ENCODE results near the gene CRIP2.

The CRIP2 gene

DNA sequence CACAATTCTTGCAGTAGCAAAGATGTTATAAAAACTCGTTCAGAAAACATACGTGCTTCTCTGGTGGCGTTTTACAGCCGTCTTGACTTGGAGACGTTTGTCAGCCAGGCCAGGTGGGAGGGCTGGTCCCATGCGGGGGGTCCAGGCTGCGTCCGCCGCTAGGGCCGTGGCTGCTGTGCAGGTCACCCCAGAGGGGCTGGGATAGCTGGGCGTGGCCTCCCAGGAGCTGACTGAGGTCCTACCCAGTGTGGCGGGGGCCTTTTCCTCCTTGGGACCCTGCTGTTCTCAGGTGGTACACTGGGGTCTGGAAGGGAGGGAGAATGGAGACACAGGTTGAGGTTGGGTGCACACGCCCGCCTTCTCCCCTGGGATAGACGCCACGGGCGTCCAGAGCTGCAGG lies 29.8 kb upstream of the CRIP2 start:
- no peak for DNase-seq (ENCODE audit: low read depth in 2 of 2)

DNA sequence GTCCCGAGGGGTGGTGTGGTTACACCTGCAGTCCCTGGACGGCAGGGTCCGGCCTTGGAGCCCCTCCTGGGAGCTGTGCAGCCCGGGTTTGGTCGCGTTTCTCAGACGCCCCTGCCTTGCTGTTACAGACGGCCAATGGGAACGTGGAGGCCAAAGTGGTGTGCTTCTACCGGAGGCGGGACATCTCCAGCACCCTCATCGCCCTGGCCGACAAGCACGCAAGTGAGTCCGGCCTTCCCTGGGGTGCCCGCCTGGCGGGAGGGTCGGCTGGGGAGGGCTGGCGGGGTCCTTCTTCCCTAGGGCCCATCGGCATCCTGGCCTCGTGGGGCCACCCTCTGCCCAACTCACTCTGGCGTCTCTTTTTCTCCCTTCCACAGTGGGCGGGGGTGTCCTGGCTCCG lies 29.3 kb upstream of the CRIP2 start:
- DNase-seq (ENCODE audit: low read depth in 2 of 2) = no peak

DNA sequence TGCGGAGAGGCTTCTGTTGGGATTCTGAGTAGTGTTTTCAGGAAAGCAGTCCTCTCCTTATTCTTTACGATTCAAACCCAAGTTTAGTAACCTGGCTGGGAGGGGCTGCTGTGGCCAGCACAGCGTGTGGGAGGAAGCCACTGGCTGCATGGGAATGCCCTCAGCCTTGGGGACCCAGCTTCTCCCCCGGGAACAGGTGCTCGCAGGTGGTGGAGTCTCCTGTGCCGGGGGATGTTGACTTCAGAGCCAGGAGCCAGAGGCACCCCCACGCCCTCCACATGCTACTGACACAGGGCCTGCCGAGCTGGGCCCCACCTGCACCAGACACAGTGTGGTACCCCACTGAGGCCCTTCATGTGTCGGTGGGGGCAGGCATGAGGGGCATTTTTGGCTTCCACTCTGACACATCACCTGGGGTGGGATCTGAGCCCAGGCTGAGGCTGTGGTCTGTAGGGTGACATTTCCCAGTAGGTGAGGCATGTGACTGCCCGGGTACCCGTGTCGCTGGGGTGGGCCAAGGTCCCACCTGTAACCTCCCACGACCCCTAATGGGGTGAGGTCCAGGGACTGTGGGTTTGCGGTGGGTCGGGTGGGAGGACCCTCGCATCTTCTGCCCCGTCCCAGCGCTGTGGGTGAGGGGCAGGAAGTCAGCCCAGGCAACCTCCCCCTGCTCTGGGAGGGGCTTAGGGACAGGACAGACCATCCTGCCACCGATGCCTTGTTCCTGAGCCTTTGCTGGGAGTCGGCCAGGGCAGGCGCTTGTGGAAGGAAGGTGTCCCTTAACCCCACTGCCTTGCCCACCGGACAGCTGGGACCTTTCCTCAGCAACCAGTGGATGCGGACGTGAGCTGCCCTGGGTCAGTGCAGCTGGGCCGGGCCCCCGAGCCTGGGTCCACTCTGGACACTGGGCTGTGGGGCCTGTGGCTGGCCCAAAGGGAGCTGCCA lies 28.4 kb upstream of the CRIP2 start:
- DNase-seq (ENCODE audit: low read depth in 2 of 2) = no peak

DNA sequence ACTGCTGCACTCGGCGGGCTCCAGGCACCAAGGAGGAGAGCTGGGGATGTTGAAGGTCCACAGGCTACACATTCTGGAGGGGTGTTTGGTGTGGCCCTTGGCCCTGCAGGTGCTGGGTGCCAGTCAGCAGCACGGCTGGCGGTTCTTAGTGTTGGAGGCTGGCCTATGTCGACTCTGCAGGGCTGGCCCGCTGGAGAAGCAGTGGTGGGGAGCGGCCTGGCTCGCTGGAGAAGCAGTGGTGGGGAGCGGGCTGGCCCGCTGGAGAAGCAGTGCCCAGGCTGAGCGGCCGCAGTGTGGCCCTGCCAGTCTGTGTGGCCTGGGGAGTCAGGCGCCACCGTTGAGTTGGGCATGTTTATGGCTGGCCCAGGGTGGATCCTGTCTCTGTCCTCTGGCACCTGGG lies 27.6 kb upstream of the CRIP2 start:
- DNase-seq (ENCODE audit: low read depth in 2 of 2) = no peak

DNA sequence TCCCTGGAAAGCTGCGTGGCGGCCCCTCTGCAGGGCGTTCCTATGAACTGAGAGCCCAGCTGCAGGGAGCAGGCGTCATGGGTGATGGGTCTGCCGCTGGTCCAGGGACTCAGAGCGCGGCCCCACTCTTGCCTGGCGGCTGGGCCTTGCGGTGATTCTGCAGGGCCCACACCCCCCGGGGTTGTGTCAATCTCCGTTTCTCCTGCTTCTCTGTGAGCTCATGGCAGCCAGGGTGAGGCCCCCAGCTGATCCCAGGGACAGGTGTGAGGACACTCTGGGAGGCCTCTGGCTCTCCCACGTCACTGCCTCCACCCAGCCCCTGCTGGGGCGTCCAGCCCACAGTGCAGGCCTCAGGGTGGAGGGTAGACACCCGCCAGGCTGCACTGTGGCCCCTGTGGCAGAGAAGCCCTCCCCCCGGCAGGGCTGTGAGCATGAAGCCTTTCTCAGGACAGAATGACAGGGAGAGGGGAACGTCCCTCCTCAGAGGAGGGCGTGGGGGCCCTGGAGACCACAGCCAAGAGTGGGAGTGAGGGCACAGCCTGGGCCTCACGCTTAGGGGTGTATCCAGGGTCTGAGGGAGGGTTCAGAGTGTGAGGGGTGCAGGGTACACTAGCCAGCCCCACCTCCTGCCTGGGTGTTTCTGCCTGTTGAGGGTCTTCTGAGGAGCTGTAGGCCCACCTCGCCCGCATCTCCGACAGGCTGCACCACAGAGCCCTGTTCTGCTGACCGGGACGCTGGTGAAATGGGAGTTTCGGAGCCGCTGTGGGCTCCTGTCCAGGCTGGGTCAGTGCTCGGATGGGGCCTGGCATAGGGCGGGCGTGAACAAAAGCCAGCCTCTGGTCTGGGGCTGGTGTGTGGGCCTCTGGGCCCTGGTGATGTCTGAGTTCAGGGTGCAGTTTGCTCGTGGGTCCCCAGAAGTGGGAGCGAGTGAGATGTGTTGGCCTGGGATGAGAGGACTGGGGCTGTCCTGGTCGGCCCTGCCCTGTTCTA lies 26.7 kb upstream of the CRIP2 start:
- no peak for DNase-seq (ENCODE audit: low read depth in 2 of 2)

DNA sequence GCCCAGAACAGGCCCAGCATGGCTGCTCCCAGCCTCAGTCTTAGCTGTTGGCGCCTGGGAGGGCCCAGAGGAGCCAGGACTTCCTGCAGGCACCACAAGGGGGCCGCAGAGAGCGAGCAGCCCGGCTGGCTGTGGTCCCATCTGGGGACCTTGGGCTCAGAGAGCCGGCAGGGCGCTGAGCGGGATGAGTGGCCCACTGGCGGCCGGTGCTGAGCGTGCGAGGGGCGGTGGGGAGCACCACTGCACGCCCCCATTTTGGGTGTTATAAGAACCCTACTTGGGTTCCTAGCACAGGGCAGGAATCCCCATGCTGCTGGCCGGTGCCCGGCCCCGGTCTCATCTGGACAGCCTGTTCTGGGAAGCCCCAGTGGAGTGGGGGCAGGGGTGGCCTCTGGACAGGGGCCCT lies 25.9 kb upstream of the CRIP2 start:
- DNase-seq (ENCODE audit: low read depth in 2 of 2) = peak; percentile 26 to 31

DNA sequence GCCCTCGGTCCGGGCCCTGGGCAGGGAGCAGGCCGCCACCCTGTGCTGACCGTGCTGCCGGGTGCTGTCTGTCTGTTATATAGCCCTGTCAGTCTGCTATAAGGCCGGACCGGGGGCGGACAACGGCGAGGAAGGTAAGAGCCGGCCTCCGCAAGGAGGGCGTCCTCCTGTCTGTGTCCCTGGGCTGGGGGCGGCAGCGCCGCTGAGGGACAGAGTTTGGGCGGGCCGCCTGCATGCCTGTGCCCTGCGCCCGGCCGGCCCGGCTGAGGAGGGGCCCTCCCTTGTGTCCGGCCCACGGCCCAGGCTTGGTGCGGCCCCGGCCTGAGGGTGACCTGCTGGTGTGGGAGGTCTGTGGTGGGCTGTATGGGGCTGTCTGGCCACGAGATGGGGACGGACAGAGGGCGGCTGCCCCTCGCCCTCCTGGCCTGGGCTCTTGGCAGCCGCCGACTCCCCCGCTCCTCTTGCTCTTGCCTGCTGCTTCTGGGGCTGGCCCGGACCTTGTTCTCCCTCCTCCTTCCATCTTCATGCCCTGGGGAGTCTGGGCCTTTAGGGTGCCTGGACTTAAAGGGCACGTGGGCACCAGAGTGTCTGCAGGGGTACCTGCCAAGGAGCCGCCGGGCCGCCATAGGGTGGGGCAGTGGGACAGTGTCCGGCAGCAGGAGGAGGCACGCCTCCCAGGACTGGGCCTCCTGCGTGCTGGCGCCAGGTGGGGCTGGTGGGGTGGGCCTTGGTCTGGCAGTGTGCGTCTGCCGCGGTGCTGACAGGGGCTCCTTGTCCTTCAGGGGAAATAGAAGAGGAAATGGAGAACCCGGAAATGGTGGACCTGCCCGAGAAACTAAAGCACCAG lies 25.1 kb upstream of the CRIP2 start:
- no peak for DNase-seq (ENCODE audit: low read depth in 2 of 2)

DNA sequence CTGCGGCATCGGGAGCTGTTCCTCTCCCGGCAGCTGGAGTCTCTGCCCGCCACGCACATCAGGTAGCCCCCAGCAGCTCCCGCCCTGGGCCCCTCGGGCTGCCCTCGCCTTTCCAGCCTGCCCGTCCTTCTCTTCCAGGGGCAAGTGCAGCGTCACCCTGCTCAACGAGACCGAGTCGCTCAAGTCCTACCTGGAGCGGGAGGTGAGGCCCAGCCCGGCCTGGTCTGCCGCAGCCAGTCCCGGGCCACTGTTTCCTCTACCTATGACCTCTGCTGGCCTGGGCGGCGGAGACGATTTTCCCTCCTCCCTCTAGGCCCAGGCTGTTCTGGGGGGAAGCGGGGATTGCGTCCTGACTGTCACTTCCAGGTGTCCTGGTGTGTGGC lies 24.5 kb upstream of the CRIP2 start:
- no peak for DNase-seq (ENCODE audit: low read depth in 2 of 2)

DNA sequence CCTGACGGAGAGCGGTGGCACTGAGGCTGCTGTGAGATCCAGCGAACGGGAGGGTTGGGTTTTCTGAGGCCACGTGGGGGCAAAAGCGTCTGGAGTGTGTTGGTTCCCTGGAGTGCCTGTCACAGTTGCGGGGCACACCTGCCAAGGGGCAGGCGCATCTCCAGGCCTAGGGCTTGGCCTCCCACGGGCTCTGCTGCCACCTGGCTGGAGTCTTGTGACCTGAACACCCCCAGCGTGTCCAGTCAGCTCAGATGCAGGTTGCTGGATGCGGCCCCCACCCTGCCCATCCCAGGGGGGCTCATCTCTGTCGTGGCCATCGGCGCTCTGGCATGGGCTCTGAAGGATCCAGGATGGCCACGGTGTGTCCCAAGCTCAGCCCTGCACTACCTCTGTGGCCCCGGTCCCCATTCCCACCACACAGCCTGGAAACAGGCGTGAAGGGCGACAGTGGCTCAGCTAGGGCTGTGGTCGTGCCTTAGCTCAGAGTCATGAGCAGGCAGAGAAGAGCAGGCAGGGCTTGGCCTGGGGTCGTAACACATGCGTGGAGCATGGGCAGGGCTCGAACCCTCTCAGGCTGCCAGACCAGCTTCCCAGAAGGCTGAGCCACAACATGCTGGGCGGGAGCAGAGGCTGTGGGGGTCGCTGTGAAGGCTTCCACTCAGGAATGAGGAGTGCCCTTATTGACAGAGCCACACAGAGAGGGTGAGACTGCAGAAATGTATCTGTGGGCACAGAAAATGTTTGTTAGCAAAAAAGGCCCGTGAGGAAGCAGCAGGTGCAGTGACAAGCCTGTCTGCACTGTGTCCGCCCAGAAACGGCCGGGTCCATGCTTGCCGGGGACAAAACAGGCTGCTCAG lies 23.5 kb upstream of the CRIP2 start:
- no peak for DNase-seq (ENCODE audit: low read depth in 2 of 2)

DNA sequence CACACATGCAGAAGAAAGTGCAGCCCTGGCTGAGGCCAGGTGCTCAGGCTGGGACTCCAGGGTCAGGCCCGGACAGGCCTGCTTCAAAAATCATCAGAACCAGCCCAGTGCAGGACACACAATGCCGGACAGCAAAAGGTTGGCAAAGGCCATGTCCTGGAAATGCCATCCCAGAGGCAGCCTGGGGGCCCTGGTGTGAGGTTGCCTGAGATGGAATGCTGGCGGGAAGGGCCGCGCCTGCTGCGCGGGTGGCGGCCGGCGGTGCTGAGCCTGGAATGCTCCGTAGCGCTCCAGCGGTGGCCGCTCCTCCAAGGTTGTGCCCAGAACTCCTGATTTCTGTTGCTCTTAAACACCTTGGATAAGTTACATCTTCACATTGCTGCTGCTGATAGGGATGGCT lies 21.7 kb upstream of the CRIP2 start:
- DNase-seq (ENCODE audit: low read depth in 2 of 2) = no peak

DNA sequence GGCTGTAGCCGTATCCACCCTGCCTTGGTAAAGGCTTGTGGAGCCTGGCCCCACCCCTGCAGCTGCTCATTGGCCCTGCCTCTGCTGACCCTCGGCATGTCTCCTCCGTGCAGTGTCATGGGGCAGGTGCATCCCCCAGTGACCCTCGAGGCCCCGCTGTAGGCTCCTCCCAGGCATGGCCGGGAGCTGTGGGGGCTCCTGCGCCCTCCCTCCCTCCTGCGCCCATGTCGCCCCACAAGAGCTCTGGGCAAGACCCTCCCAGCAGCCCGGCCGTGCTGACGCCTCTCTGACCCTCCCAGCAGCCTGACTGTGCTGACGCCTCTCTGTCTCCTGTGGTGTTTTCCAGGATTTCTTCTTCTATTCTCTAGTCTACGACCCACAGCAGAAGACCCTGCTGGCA lies 20.8 kb upstream of the CRIP2 start:
- DNase-seq (ENCODE audit: low read depth in 2 of 2) = no peak

DNA sequence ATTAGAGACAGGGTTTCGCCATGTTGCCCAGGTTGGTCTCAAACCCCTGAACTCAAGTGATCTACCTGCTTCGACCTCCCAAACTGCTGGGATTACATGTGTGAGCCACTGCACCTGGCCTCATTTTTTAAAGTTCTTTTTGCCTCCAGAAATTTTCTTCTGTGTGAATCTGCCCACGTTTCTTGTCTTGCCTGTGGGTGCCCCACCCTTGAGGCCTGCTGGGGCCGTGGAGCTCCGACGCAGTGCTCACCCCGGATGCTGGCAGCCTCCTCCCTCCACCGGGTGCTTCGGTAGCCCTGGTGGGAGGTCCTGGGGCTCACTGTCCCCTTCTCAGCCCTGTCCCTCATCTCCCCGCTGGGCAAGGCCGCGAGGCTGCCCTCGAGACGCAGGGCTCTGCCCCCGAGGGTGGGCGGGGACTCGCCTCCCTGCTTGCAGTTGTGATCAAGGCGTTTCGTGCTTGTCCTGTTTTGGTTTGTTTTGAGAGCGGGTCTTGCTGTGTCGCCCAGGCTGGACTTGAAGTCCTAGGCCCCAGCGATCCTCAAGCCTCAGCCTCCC lies 19.5 kb upstream of the CRIP2 start:
- no peak for DNase-seq (ENCODE audit: low read depth in 2 of 2)

DNA sequence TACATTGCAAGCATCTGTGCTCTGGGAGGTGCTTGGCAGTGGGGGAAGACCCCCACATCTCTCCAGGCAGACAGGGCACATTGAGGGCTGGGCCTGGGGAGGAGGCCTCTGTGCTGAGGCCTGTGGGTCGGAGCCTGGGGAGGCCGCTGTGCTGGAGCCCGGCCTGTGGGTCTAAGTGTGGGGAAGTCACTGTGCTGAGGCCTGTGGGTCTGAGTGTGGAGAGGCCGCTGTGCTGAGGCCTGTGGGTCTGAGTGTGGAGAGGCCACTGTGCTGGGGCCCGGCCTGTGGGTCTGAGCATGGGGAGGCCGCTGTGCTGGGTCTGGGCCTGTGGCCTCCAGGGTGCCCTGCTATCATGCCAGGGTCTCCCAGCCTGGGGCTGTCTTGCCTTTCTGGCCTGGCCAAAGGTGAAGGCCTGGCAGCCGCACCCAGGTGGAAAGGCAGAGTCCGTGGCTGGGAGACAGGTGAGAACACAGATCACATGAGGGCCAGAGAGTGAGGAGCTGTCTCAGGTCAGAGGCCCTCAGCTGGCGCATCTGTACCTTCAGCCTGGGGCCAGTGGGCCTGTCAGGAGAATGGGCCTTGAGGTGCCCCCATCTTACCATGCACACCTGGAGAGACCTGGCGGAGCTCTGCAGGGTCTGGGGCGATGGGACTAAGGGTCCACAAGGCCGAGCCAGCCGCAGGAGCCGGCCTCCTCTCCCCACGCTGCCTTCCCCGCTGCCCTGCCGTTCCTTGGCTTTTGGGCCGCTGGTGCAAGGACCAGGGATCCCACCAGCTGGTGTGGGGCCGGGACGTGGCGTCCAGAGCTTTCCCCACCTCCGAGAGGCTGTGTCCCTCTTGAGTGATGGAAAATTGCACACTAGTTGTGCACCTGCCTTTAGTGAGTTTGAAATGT lies 18.6 kb upstream of the CRIP2 start:
- no peak for DNase-seq (ENCODE audit: low read depth in 2 of 2)

DNA sequence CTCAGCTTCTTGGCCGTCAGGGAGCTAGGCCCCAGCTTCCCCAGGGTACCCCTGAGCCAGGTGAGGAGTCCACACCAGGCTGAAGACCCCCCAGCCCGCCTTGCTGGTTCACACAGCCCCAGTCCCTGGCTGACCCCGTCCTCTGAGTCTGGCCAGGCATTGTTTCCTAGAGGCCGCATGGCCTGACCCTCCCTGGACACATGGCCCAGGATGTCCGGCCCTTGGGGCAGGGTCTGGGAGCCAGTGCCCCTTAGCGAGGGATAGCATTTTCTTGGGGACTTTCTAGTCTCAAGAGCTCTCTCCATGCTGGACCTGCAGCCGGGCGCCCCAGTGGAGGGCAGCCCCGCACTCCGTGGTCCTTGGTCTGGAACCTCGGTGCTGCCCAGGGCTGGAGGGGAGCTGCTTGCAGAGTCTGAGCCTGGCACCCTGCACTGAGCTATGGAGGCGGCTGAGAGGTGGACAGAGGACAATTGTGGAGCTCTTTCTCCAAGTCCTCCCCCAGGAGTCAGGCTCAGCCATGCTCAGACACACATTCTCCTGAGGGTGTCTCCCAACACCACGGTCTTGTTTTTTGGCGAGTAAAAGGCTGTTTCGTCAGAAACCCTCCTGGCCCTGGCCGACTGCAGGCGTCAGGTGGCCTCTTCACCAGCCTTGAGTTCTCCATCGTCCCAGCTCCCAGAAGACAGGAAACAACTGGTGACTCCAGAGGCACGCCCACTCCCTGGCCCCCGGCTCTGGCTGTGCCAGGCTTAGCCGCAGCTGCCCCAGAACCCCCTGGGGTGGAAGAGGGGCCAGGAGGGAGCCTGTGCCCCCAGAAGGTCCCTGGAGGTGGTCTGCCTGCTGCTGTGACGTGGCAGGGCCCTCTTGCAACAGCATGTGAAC lies 17.6 kb upstream of the CRIP2 start:
- DNase-seq (ENCODE audit: low read depth in 2 of 2) = no peak

DNA sequence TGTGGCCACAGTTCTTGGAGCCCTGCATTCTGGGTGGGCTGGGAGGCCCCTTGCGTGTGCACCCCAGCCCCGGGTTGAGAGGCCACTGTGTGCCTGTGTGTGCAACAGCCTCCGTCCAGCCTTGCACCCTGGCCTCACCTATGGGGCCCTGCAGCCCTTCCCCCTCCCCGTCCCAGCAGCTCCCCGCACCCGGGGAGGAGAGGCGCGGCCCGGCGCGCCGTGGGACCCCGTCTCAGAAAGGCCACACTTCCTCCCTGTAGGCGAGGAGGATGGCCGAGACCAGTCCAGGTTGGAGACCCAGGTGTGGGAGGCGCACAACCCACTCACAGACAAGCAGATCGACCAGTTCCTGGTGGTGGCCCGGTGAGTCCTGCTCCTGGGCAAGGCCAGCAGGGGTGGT lies 16.6 kb upstream of the CRIP2 start:
- no peak for DNase-seq (ENCODE audit: low read depth in 2 of 2)

DNA sequence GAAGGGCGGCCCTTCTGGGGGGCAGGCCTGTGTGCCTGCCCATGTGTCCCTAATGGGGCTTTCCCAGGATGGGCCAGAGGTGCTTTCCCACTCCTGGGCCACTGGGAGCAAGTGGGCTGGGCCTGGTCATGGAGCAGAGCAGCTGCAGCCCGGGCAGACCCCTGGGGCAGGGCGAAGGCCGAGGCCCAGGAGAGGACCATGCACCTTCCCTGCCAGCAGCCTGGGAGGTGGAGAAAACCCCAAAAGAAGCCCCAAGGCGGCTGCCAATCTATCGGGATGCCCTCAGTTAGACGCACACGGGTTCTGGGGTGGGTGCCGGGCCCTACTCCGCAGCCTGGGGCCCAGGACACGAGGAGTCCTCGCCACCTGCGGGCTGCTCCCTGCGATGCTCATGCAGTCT lies 16.1 kb upstream of the CRIP2 start:
- DNase-seq (ENCODE audit: low read depth in 2 of 2) = no peak

DNA sequence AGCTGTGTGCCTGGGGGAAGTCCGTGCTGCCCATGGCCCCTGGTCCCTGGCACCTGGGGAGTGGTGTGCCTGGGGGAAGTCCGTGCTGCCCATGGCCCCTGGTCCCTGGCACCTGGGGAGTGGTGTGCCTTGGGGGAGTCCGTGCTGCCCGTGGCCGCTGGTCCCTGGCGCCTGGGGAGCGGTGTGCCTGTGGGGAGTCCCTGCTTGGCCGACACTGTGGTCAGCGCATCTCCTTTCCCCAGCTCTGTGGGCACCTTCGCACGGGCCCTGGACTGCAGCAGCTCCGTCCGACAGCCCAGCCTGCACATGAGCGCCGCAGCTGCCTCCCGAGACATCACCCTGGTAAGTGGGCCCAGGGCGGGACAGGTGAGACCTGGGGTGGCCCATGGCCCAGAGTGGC lies 14.5 kb upstream of the CRIP2 start:
- no peak for DNase-seq (ENCODE audit: low read depth in 2 of 2)

DNA sequence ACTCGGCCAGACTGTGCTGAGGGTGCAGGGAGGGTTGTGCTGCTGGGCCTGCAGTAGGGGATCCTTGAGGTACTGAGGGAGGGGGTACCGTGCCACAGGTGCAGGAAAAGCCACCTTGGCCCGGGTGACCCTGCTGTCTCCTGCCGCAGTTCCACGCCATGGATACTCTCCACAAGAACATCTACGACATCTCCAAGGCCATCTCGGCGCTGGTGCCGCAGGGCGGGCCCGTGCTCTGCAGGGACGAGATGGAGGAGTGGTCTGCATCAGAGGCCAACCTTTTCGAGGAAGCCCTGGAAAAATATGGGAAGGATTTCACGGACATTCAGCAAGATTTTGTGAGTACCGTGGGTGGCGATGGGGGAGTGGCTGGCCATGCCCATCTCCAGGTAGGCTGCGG lies 14.0 kb upstream of the CRIP2 start:
- no peak for DNase-seq (ENCODE audit: low read depth in 2 of 2)
